Retinal pigment epithelial cell (primary cell): ENCODE data around the gene RALBP1.

Experiments
- DNase-seq: peaks from one replicate; pipeline ENCODE4 v3.0.0-alpha.2; 2010; ENCODE audit warnings: low read depth
- H3K4me3 ChIP-seq: 2 replicates; pipeline ENCODE4 v1.5.1; 2011; ENCODE audit warnings: mild to moderate bottlenecking, low read length, control low read depth, moderate library complexity
- TF ChIP-seq, protein P1 (sequence below): conservative IDR thresholded peaks from 2 replicates; pipeline ENCODE4 v1.5.1; 2011; ENCODE audit warnings: low read depth, low read length, control low read depth, inconsistent platforms

RALBP1 gene

DNA sequence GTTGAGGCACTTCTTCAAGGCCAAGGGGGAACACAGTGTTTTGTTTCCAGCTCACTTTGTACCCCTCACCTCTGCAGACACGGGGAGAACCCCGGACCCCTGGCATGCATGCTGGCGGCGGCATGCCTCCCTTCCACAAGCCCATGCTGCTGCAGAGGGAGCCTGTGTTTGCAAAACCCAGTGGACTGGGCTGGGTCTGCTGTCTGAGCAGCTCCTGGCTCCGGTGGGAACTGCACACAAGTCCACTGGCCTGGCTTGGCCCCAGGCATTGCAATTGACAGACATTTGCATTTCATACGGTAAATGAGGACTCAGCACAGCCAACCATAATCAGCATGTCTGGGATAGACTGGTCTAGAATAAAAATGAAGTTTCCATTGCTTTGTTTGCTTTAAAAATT, 62.4 kb downstream of the RALBP1 start:
- TF ChIP-seq, protein P1, sequence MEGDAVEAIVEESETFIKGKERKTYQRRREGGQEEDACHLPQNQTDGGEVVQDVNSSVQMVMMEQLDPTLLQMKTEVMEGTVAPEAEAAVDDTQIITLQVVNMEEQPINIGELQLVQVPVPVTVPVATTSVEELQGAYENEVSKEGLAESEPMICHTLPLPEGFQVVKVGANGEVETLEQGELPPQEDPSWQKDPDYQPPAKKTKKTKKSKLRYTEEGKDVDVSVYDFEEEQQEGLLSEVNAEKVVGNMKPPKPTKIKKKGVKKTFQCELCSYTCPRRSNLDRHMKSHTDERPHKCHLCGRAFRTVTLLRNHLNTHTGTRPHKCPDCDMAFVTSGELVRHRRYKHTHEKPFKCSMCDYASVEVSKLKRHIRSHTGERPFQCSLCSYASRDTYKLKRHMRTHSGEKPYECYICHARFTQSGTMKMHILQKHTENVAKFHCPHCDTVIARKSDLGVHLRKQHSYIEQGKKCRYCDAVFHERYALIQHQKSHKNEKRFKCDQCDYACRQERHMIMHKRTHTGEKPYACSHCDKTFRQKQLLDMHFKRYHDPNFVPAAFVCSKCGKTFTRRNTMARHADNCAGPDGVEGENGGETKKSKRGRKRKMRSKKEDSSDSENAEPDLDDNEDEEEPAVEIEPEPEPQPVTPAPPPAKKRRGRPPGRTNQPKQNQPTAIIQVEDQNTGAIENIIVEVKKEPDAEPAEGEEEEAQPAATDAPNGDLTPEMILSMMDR, result no peak
- no peak for DNase-seq
- no peak overlapping the region for H3K4me3 ChIP-seq

DNA sequence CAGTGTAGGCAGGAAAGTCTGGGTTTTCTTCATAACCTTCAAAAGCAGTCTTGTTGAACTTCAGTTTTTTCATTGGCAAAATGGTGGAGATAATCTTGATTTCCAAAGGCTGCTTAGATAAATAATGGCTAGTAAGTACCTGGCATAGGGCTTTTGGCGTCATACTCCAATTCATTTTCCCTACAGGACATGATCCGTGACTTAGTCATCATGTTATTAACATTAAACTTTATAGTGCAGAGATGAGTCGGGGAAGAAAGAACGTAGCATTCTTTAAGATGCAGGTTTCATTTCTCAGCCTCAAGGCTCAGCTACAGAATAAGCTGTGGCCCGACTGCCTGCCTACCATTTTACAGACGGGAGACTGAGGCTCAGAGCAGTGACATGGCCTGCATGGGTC, 64.0 kb downstream of the RALBP1 start:
- DNase-seq, result no peak
- no peak overlapping the region for H3K4me3 ChIP-seq
- TF ChIP-seq, protein P1, result no peak

DNA sequence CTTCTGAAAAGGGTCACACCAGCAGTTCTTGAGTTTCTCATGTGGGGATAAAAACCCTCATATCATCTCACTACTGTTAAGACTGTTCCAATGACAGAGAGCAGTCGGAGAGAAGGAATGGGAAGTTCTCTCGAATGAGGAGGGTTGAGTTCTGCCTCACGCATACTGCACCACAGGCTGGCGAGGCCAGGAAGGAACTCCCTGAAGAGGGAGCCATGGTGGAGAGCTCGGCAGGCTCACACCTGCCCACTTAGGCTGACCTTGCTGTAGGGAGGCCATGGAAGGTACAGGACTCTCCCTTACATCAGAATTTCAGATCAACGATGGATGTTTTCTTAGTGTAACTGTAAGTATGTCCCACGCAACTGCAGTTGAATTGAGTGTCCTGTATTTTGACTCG, 64.6 kb downstream of the RALBP1 start:
- TF ChIP-seq, protein P1, result no peak
- H3K4me3 ChIP-seq, result no peak overlapping the region
- no peak for DNase-seq

DNA sequence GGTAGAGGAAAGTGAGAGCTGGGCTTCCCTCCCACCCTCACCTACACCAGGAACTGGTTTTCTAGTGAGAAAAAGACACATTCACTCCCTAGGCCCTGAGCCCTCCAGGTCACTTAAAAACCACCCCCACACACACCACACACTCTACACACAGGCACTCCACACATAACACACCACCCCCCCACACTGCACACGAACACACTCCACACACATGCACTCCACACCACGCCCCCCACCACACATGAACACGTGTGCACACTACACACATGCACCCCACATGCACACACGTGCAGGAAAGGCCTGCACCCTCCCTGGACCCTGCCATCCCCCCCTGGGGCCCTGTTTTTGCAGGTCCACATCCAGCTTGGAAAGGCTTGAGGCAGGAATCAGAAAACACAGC, 67.6 kb downstream of the RALBP1 start:
- TF ChIP-seq, protein P1, result no peak

DNA sequence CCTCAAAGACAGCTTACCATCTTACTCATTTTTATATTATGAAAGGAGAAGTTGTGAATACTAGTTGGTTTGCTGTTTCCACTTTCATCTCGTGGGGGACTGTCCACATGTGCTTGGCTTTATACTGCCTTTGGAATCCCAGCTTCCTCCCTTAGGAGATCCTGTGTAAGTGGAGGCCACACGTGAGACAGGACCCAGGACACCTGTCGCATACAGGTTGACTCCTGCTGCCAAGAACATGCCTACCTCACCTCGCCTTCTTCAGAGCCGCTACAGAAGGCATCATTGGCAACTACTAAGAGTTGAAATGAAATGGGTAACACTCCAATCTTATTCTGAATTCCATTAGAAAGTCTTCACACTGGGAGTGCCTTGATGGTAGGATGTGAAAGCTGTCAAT, 69.7 kb downstream of the RALBP1 start:
- DNase-seq, result no peak
- TF ChIP-seq, protein P1, result no peak

More for the DNA sequence above, 67.6 kb downstream of the RALBP1 start:
- H3K4me3 ChIP-seq, result no peak overlapping the region
- DNase-seq, result no peak

DNA sequence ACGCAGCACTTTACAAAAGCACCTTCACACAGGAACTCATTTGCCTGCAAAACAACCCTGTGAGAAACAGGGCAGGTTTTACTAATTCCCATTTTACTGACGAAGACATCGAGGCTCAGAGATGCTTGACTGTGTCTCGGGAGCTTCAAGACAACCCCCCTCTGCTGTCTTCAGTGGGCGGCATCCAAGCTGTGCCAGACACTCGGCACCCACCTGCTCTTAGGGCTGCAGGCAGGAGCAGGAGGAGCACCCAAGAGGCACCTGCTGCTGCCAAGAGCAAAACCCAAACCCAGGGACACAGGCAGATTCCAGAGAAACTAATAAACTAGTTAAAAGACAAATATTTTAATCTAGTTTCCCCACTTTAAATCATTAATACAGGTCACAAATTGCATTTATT, 71.2 kb downstream of the RALBP1 start:
- H3K4me3 ChIP-seq, result no peak overlapping the region
- no peak for DNase-seq
- TF ChIP-seq, protein P1, result no peak

More for the DNA sequence above, 69.7 kb downstream of the RALBP1 start:
- no peak overlapping the region for H3K4me3 ChIP-seq

DNA sequence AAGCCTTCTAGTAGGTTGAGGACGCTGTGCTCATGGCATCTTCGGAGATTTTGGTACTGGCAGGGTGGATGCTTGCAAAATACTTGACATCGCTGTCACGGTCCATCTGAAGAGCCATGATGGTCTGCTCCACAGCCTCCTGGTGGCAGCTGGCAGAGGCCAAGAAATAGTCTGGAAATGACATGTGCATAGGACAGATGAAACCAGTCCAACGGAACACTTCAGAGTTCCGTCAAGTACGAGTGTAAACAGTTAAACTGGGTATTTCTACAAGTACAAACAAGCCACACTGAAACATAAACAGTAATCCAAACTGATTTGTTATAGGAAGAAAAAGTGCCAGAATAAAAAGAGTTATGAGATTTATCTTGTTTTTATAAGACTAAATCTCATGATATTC, 72.5 kb downstream of the RALBP1 start:
- TF ChIP-seq, protein P1, result no peak
- no peak overlapping the region for H3K4me3 ChIP-seq
- no peak for DNase-seq
